GM19239 (cell line): ENCODE measurements around the gene GAB3.
"Not testable (repeated sequence)": the region's sequence is repeated elsewhere in the genome, so short reads cannot be mapped to it uniquely, and the experiment has no call there.

Experiments used
- DNase-seq: peaks from one replicate; pipeline ENCODE4 v3.0.0; 2011; ENCODE audit warnings: low spot score; ENCODE audit not compliant: insufficient read length
- FAIRE-seq: peaks from 2 replicates; lab custom pipeline; 2011; peaks lifted over from hg19 to GRCh38; lab: Jason Lieb, UNC

Gene GAB3

GRCh38 chrX:154660541-154660940, 90.3 kb downstream of the GAB3 start:
- DNase-seq = no peak
- no peak for FAIRE-seq

DNA sequence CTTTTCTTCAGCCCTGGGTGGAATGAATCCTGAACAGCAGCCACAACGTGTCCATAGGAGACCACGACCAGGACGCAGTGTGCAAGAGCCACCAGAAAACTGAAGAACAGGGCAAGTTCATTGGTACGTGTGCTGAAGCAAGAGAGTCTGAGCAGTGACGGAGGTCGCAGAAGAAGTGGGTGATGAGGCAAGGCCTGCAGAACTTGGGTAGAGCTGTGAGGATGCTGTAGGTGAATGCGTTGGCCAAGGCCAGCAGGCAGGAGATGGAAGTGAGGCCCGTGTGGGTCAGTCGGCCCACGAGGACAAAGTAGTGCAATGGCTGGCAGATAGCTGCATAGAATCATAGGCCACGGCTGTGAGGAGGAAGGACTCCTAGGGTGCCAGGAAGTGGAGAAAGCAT, 91.9 kb downstream of the GAB3 start:
- DNase-seq (no peak), FAIRE-seq (no peak)

- DNase-seq (no peak), FAIRE-seq (no peak)
These were observed 92.7 kb downstream of the GAB3 start for GRCh38 chrX:154658187-154658586.

DNA sequence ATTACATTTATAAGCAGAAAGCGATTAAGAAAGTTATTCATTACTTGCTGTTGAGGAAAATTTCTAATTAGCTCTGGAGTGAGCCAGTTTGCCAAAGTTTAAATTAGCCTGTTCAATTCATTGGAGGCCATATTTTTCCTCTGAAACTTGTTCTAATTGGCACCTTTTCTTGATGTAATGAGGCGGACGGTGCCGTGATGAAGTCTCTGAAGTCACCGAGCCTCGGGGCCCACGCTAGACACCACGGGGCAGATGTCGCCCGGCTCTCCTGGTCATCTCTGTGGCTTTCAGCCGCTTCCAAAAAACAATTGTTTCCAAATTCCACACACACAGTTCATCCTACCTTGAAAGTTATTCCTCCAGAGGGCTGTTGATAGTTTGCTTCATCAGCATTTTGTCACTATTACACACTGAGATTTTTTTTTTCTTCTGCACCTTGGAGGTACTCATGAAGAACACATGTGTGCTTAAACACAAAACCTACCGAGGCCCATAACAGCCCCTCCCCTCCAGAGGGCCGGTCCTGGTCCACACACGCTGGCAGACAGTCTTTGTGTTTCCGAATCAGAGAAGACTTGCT, 93.6 kb downstream of the GAB3 start:
- FAIRE-seq (no peak), DNase-seq (no peak)

DNA sequence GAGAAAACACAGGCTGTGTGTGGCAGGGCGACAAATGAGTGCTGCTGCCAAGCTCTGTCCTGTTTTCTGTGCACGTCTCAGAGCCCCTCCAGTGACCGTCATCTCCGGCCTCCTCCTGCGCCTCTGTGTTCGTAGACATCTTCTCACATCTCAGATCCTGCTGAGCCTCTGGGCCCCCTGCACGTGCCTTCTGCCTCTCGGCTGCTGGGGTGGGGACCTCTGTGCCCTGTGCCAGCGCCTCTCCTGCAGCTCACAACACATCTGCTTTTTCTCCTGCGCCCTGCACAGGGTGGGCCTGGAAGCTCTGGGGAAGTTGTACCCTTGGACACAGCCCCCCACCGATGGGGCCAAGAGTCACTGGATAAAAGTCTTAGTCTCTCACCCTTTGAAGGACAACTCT, 95.1 kb downstream of the GAB3 start:
- FAIRE-seq (no peak), DNase-seq (no peak)

DNA sequence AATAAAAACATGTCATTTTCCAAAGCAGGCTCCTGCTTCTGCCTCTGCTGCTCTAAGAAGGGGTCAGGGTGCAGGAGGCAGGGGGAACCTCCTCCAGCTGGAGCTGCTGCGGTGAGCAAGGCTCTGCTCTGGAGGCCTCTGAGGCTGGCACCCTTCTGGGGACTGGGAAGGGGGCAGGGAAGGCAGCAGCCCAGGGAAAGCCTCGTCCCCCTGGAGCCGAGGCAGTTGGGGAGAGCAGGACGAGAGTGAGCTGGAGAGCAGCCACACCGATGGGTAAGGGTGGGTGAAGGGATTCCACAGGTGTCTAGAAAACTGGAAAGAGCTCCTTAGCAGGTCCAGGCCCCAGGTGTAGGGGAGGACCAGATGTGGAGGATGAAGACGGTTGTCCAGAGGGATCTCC, 95.5 kb downstream of the GAB3 start:
- no peak for FAIRE-seq
- no peak for DNase-seq

GRCh38 chrX:154654925-154655324, 96.0 kb downstream of the GAB3 start:
- DNase-seq (no peak), FAIRE-seq (no peak)

DNA sequence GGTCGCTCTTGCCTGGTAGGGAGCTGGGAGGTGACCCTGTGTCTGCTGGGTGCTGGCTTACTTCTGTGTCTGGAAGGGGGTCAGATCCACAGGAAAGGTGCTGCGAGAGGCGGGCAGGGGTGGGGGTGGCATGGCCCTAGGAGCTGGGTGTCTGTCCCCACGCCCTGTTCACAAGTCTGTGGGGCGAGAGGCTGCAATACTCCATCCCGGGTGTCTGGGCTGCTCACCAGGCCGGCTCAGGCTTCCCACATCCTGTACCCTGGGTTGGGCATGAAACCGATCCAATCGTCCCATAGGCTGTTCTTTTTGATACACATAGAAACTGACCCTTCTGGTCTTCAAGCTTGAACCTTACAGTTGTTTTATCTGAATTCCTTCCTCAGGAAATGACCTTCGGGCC, 96.5 kb downstream of the GAB3 start:
- FAIRE-seq (no peak), DNase-seq (no peak)

- not testable (repeated sequence) for FAIRE-seq, DNase-seq
These were observed 97.5 kb downstream of the GAB3 start, which contains the start of gene CTAG2 for GRCh38 chrX:154653413-154653812. Gene CTAG2, minus strand, starts transcription at chrX:154653579. Its CDS starts 64 bp downstream, at chrX:154653515.

DNA sequence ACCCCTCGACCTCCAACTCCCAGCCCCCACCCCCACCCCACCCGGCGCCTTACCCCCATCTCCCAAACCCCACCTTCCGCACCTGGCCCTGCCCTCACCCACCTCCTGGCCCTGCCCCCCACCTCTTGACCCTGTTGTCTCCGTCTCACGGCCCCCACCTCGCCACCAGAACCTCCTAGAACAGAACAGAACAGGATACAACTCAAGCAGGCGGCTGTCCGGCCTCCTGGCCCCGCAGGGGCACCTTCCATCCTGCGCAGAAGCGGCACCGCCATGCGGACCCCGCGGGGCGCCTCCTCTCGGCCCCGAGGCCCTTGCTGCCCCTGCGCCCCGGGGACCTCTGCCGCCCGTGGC, 97.9 kb downstream of the GAB3 start:
- DNase-seq (no peak), FAIRE-seq (no peak)

- no peak for FAIRE-seq
These were observed 98.4 kb downstream of the GAB3 start for GRCh38 chrX:154652311-154653047.

GRCh38 chrX:154650221-154650510, 100.7 kb downstream of the GAB3 start:
- DNase-seq (no peak), FAIRE-seq (no peak)

More at GRCh38 chrX:154652311-154653047, 98.4 kb downstream of the GAB3 start:
- DNase-seq = no peak

DNA sequence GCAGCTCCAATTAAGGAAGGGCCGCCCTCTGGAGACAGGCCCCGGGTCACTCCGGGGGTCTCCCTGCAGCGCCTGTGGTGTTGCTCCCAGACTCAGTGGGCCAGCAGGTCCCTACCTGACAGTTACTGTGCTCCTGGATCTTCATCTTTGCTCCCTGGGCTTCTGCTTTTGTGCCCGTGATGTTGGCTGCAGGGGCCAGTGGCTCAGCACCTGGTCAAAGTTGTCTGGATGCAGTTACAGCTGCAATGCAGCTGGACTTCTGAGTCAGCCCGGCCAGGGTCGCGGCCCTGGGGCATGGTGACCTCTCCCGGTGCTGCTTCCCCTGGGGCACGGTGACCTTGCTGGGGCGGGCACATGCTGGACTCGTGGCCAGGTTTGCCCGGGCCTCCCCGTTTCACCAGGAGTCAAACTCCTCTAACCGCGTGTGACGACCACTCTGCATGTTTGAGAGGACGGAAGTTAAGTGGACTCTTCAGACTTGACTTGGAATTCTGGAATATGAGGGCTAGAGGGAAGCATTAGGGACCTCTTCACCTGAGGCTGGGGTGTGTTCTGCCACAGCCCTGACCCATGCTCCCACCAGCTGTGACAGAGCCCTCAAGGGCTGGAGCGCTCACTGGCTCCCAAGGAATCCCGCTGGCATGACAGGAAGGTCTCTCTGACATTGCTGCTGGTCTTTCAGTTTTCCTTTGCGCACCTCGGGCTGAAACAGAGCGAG, 101.2 kb downstream of the GAB3 start:
- FAIRE-seq (no peak), DNase-seq (no peak)

DNA sequence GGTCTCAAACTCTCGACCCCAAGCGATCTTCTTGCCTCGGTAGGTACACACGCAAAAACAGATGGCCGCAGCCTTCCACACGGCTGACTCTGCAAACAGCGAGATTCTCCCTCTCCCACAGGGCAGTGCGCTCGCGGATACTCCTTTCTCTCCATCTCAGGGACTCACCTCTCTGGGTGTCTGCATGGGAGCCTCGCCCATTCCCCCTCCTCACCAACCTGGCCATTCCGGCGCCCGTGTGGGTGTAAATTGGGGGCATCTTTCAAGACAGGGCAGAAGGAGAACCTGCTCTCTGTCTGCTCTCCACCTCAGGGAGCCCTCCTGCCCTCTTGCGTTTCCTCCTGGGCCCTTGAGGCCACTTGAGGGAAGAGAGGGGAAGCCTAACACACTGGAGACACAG, 101.9 kb downstream of the GAB3 start:
- FAIRE-seq (no peak), DNase-seq (no peak)

DNA sequence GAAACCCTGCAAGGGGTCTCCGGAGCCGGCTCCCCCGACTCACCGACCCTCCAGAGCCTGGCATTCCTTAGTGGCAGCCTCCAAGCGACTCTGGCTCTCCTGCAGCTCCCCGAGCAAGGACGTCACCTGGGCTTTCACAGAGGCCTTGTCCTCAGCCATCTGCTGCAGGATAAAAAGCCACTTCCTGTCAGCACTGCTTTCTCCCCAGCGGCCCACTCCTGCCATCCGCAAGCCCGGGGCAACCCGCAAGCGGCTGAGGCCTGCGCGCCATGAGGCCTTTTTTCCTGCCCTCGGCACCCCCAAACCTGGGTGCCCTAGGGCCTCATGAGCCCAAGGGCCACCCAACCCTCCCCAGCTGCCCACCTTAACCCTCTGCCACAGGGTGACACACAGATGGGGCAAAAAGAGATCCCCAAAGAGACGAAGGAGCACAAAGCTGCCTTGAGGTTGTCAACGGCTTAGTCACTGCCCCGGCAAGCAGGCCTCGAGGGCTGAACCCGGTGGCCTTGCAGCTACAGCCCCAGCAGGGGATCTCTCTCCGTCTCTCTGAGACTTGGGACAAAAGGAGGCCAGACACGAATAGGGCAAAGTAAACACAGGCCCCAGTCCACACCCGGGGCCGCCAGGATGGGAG, 105.0 kb downstream of the GAB3 start:
- DNase-seq, FAIRE-seq: not testable (repeated sequence)

DNA sequence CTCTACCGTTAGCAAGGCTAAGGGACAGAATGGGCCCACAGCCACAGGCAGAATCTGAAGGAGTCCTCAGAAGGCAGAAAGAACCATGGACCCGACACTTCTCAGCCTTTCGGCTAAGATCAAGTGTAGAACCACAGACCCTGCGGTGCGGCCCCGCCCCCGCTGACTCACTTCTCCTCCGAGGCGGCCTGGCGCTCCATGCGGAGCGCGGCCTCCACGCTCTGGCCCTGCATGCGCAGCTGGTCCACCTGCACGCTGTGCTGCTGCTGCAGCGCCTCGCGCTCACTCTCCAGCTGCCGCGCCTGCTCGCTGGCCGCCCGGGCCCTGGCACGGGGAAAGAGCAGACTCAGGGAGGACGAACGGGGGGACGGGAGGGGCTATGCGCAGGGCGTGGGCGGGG, 107.2 kb downstream of the GAB3 start:
- DNase-seq, FAIRE-seq: not testable (repeated sequence)

DNA sequence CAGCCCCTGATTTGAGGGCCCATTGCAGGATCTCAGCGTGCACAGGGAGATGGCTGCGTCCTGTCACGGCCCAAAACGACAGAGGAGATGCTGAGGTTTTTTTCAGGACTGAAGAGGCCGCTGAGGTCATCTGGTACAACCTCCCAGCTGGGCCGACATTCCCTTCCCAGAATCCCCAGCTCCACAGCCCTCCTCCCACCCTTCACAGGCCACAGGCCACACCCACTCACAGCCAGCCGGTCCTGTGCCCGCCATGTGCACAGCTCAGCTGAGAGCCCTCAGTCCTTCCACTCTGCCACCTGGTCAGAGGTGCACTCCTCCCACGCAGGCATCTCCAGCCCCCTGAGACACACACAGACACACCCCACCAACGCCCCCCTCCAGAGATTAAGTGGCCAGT, 109.1 kb downstream of the GAB3 start:
- not testable (repeated sequence) for FAIRE-seq, DNase-seq

GRCh38 chrX:154633661-154634060, 117.2 kb downstream of the GAB3 start:
- not testable (repeated sequence) for DNase-seq, FAIRE-seq

DNA sequence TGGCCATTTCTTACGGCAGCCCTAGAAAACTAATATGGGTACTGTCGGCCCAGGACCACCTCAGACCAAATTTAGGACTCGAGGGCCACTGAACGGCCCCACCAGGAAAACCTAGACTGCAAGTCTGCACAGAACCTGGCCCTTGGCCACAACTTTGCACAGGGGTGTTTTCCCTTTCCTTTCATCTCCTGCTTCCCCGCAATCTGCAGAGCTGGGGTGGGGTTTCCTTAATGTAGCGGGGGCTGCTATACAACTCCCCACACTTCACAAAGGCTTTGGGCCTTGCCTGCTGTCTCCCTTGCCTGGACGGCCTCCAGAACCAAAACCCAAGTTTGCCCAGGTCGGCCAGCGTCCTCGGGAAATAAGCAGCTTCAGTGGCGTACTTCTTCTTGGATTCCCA, 119.9 kb downstream of the GAB3 start:
- not testable (repeated sequence) for DNase-seq, FAIRE-seq

GRCh38 chrX:154628960-154629359, 121.9 kb downstream of the GAB3 start:
- not testable (repeated sequence) for FAIRE-seq, DNase-seq
